HL-60 (cell line): ENCODE data around the gene ICA1.

Source experiments
- CTCF ChIP-seq: IDR thresholded peaks from one replicate; pipeline ENCODE4 v1.5.1; 2011; ENCODE audit warnings: low read length, control low read depth, inconsistent platforms; ENCODE audit not compliant: insufficient read depth
- POLR2AphosphoS5 ChIP-seq: IDR thresholded peaks from 2 replicates; pipeline ENCODE4 v1.6.1; 2012; ENCODE audit warnings: low read depth

- TF ChIP-seq CTCF (peak; percentile 26), POLR2AphosphoS5 (no peak)
Observed at GRCh38 chr7:8217200-8218068, 44.5 kb downstream of the ICA1 start.
